HG02642 (cell line): ENCODE measurements around the gene SLC2A11.

ENCODE experiments used
- ATAC-seq: cut with Tn5 transposase; IDR thresholded peaks from one replicate; pipeline ENCODE4 v1.9.1; 2021; ENCODE audit warnings: mild to moderate bottlenecking; ENCODE audit not compliant: unreplicated experiment, poor library complexity

The SLC2A11 gene

GRCh38 chr22:23831781-23832180 lies 25.9 kb upstream of the SLC2A11 start:
- ATAC-seq = no peak

- no peak for ATAC-seq
Observed at GRCh38 chr22:23832226-23833016, 25.3 kb upstream of the SLC2A11 start.

- ATAC-seq = no peak
Observed at GRCh38 chr22:23833017-23833751, 24.5 kb upstream of the SLC2A11 start.

- no peak for ATAC-seq
Observed at GRCh38 chr22:23833911-23834317, 23.8 kb upstream of the SLC2A11 start.

- no peak for ATAC-seq
Observed at GRCh38 chr22:23834406-23834792, 23.3 kb upstream of the SLC2A11 start.

GRCh38 chr22:23834793-23835483 lies 22.7 kb upstream of the SLC2A11 start:
- no peak for ATAC-seq

- ATAC-seq = no peak
Observed at GRCh38 chr22:23835484-23836144, 22.1 kb upstream of the SLC2A11 start.

GRCh38 chr22:23836281-23836680 lies 21.4 kb upstream of the SLC2A11 start:
- no peak for ATAC-seq

- no peak for ATAC-seq
Observed at GRCh38 chr22:23836692-23837495, 20.8 kb upstream of the SLC2A11 start.

- ATAC-seq = no peak
Observed at GRCh38 chr22:23837496-23837859, 20.2 kb upstream of the SLC2A11 start.

- peak; percentile 3 for ATAC-seq
Observed at GRCh38 chr22:23837911-23838680, 19.6 kb upstream of the SLC2A11 start.

- ATAC-seq = peak; percentile 84
Observed at GRCh38 chr22:23838681-23839468, 18.8 kb upstream of the SLC2A11 start, which contains the start of gene DERL3. TSS of gene DERL3 (minus strand) at chr22:23839006. CDS start at chr22:23838987, 19 bp downstream.

GRCh38 chr22:23840026-23840425 lies 17.6 kb upstream of the SLC2A11 start:
- ATAC-seq = no peak

GRCh38 chr22:23841292-23841691 lies 16.4 kb upstream of the SLC2A11 start:
- ATAC-seq = no peak

GRCh38 chr22:23841736-23842445 lies 15.8 kb upstream of the SLC2A11 start:
- no peak for ATAC-seq

GRCh38 chr22:23842599-23842998 lies 15.1 kb upstream of the SLC2A11 start:
- no peak for ATAC-seq

- ATAC-seq = no peak
Observed at GRCh38 chr22:23844739-23845202, 12.9 kb upstream of the SLC2A11 start.
